Osteocyte (in vitro differentiated cells): ENCODE measurements around the gene COL6A6. TPM values are rescaled to one million over a fixed set of nuclear protein-coding genes. Genes with fewer than 3 reads are reported as not detected.

ENCODE experiments used
- DNase-seq: peaks from one replicate; pipeline ENCODE4 v3.0.0; 2021; ENCODE audit warnings: mixed read lengths; ENCODE audit not compliant: unreplicated experiment; ENCODE audit errors: extremely low spot score
- H3K27ac Mint-ChIP-seq: one replicate; pipeline ENCODE4 v1.8.0; 2021; ENCODE audit warnings: mild to moderate bottlenecking, mixed read lengths; ENCODE audit not compliant: unreplicated experiment
- H3K27me3 Mint-ChIP-seq: one replicate; pipeline ENCODE4 v1.8.0; 2021; ENCODE audit warnings: mixed read lengths; ENCODE audit not compliant: unreplicated experiment
- H3K36me3 Mint-ChIP-seq: one replicate; pipeline ENCODE4 v1.8.0; 2021; ENCODE audit warnings: mixed read lengths; ENCODE audit not compliant: unreplicated experiment
- H3K4me1 Mint-ChIP-seq: one replicate; pipeline ENCODE4 v1.8.0; 2021; ENCODE audit warnings: mixed read lengths; ENCODE audit not compliant: unreplicated experiment
- H3K4me3 Mint-ChIP-seq: one replicate; pipeline ENCODE4 v1.8.0; 2021; ENCODE audit warnings: mild to moderate bottlenecking, moderate library complexity, mixed read lengths; ENCODE audit not compliant: unreplicated experiment
- H3K9me3 Mint-ChIP-seq: one replicate; pipeline ENCODE4 v1.8.0; 2021; ENCODE audit warnings: mixed read lengths; ENCODE audit not compliant: unreplicated experiment
- CTCF ChIP-seq: fragments of 200-600 bp; sonication (generic); IDR thresholded peaks from 2 replicates; pipeline ENCODE4 v1.5.0; 2021; ENCODE audit warnings: antibody characterized with exemption, mild to moderate bottlenecking, moderate library complexity
- total RNA-seq: library from RNA; stranded (reverse); gene quantifications from 2 replicates; pipeline ENCODE4 v1.2.1, GENCODE V29; 2021

Gene COL6A6
- total RNA-seq, 1 donor from 2014 or later = not detected

GRCh38 chr3:130558366-130558765 is 41.4 kb downstream of the COL6A6 start:
- Mint-ChIP-seq H3K36me3 (no peaks in the 10 kb centered on the region), H3K27ac (no peak overlapping the region), H3K4me3 (no peak overlapping the region), H3K4me1 (no peaks in the 10 kb centered on the region), H3K9me3 (no peaks in the 10 kb centered on the region), H3K27me3 (no peaks in the 10 kb centered on the region)
- TF ChIP-seq CTCF = no peak
- no peak for DNase-seq

- no peaks in the 10 kb centered on the region for H3K9me3 Mint-ChIP-seq
- no peaks in the 10 kb centered on the region for H3K4me1 Mint-ChIP-seq
- H3K4me3 Mint-ChIP-seq = no peak overlapping the region
- no peaks in the 10 kb centered on the region for H3K27me3 Mint-ChIP-seq
- H3K27ac Mint-ChIP-seq = no peak overlapping the region
- no peak for DNase-seq
- H3K36me3 Mint-ChIP-seq = no peaks in the 10 kb centered on the region
- no peak for TF ChIP-seq CTCF
Observed at GRCh38 chr3:130565224-130565623, 48.2 kb downstream of the COL6A6 start.

Other genes with a start within 250 kb of the COL6A6 start
- not detected in 2 replicates for gene COL6A5, start 171.5 kb upstream of the COL6A6 start, total RNA-seq
- gene PIK3R4, start 229.7 kb downstream of the COL6A6 start, total RNA-seq = 21.1 and 21.9 TPM in 2 replicates